Activated naive CD8-positive, alpha-beta T cell treated with anti-CD3 and anti-CD28 coated beads for 36 hours (primary cell): Measurements from ENCODE around the gene NES. TPM values are rescaled to one million over a fixed set of nuclear protein-coding genes. Genes with fewer than 3 reads are reported as not detected.

Source experiments
- DNase-seq: peaks from one replicate; pipeline ENCODE4 v3.0.0; 2021
- H3K27ac Mint-ChIP-seq: one replicate; pipeline ENCODE4 v1.8.0; 2022; ENCODE audit warnings: mild to moderate bottlenecking, moderate library complexity, mixed read lengths
- H3K27me3 Mint-ChIP-seq: one replicate; pipeline ENCODE4 v1.8.0; 2022; ENCODE audit warnings: mild to moderate bottlenecking, mixed read lengths
- H3K36me3 Mint-ChIP-seq: one replicate; pipeline ENCODE4 v1.8.0; 2021; ENCODE audit warnings: mild to moderate bottlenecking, mixed read lengths
- H3K4me1 Mint-ChIP-seq: one replicate; pipeline ENCODE4 v1.8.0; 2021; ENCODE audit warnings: mixed read lengths
- H3K4me3 Mint-ChIP-seq: one replicate; pipeline ENCODE4 v1.8.0; 2022; ENCODE audit warnings: mild to moderate bottlenecking, moderate library complexity, mixed read lengths
- H3K9me3 Mint-ChIP-seq: one replicate; pipeline ENCODE4 v1.8.0; 2022; ENCODE audit warnings: mixed read lengths
- total RNA-seq, 2 experiments: library from RNA; stranded (reverse); gene quantifications; one replicate each; pipeline ENCODE4 v1.2.3, GENCODE V29; 2021

NES gene
- total RNA-seq, 2 experiments from 2014 or later, result 0.04 TPM; not detected in 1

DNA sequence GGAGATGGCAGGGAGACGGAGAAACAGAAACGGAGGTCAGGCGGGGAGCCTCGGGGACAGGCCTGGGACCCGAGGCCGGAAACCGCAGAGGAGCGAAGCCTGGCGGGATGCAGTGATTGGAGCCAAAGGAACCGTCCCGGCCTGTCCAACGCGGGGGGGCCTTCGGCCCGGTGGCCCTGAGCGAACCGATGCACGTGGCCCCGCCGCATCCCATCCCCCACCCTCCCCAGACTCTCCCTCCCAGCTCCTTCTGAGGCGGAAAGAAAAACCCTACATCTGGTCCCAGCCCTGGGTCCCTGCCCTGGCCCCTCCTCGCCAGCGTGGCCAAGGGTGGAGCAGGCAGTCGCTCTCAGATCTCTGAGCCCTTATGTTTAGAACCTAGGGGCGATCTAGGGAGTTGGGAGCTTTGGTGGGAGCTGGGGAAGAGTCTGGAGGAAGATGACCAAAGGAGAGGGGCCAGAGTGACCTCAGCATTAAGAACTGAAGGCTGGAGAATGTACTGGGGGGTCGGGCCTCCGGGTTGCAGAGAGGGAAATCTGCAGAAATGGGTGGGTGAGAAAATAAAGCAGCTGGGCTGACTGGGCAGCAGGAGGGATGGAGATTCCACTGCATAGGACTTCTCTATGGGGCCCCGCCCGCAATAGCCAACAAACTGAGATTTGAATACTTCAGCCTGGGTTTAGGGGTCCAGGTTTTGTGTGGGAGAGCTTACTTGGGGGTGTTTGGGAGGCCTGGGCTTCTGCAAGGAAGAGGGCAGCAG lies 29.6 kb upstream of the NES start:
- peak overlapping the region; percentile 76 for H3K4me3 Mint-ChIP-seq
- no peak overlapping the region for H3K27ac Mint-ChIP-seq
- no peak for DNase-seq
- no peaks in the 10 kb centered on the region for H3K9me3 Mint-ChIP-seq
- peaks cover 28% of the 10 kb centered on the region for H3K27me3 Mint-ChIP-seq
- peaks cover 25% of the 10 kb centered on the region for H3K4me1 Mint-ChIP-seq
- no peaks in the 10 kb centered on the region for H3K36me3 Mint-ChIP-seq

GRCh38 chr1:156705918-156706656 lies 28.9 kb upstream of the NES start:
- Mint-ChIP-seq H3K36me3 (no peaks in the 10 kb centered on the region), H3K27me3 (peaks cover 29% of the 10 kb centered on the region), H3K4me1 (peaks cover 25% of the 10 kb centered on the region), H3K9me3 (no peaks in the 10 kb centered on the region), H3K4me3 (peak overlapping the region; percentile 76), H3K27ac (peak overlapping the region; percentile 54)
- DNase-seq, result peak; percentile 72

GRCh38 chr1:156705321-156705917 lies 28.2 kb upstream of the NES start, which contains the start of gene CRABP2:
Gene CRABP2, minus strand, starts transcription at chr1:156705583. Its CDS starts 137 bp downstream, at chr1:156705446.
- Mint-ChIP-seq H3K4me3 (peak within 1 kb of the TSS; percentile 76), H3K27ac (peak within 1 kb of the TSS; percentile 54), H3K36me3 (no peaks in the 10 kb centered on the region), H3K27me3 (peaks cover 32% of the 10 kb centered on the region), H3K9me3 (no peaks in the 10 kb centered on the region), H3K4me1 (peaks cover 28% of the 10 kb centered on the region)
- peak; percentile 41 for DNase-seq

DNA sequence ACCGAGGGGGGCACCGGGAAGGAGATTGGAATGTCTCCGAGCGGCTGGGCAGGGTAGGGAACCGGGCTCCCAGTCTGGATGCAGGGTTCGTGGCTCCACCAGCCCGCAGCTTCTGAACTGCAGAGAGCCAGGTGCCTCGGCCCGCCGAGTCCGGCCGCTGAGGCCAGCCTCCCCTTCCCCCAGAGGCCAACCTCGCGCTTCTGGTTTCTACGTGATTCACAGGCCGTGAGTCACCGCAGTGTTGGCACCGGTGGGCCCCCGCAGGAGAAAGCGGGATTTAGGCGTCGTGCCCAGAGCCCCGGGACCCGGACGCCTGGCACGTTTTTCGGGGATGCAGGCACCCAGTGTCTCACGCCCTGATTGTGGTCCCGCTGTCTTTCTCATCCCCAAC lies 27.7 kb upstream of the NES start:
- Mint-ChIP-seq H3K9me3 (no peaks in the 10 kb centered on the region), H3K4me1 (peaks cover 28% of the 10 kb centered on the region), H3K4me3 (peak overlapping the region; percentile 62), H3K36me3 (no peaks in the 10 kb centered on the region), H3K27ac (no peak overlapping the region), H3K27me3 (peaks cover 33% of the 10 kb centered on the region)
- DNase-seq, result peak; percentile 56

- Mint-ChIP-seq H3K9me3 (no peaks in the 10 kb centered on the region), H3K4me1 (peaks cover 28% of the 10 kb centered on the region), H3K27ac (no peak overlapping the region), H3K4me3 (peak overlapping the region; percentile 25), H3K27me3 (peaks cover 38% of the 10 kb centered on the region), H3K36me3 (no peaks in the 10 kb centered on the region)
- DNase-seq, result no peak
Measured at GRCh38 chr1:156704166-156704711, 27.0 kb upstream of the NES start.

- Mint-ChIP-seq H3K27me3 (peaks cover 42% of the 10 kb centered on the region), H3K9me3 (no peaks in the 10 kb centered on the region), H3K27ac (no peak overlapping the region), H3K4me1 (peaks cover 28% of the 10 kb centered on the region), H3K36me3 (no peaks in the 10 kb centered on the region), H3K4me3 (no peak overlapping the region)
- no peak for DNase-seq
Measured at GRCh38 chr1:156703741-156704140, 26.5 kb upstream of the NES start.

- no peaks in the 10 kb centered on the region for H3K36me3 Mint-ChIP-seq
- DNase-seq, result no peak
- H3K4me1 Mint-ChIP-seq, result peaks cover 28% of the 10 kb centered on the region
- no peak overlapping the region for H3K27ac Mint-ChIP-seq
- peaks cover 44% of the 10 kb centered on the region for H3K27me3 Mint-ChIP-seq
- H3K9me3 Mint-ChIP-seq, result no peaks in the 10 kb centered on the region
- no peak overlapping the region for H3K4me3 Mint-ChIP-seq
Measured at GRCh38 chr1:156703336-156703735, 26.1 kb upstream of the NES start.

- H3K36me3 Mint-ChIP-seq, result no peaks in the 10 kb centered on the region
- no peak overlapping the region for H3K27ac Mint-ChIP-seq
- no peaks in the 10 kb centered on the region for H3K9me3 Mint-ChIP-seq
- no peak for DNase-seq
- H3K4me1 Mint-ChIP-seq, result peaks cover 14% of the 10 kb centered on the region
- H3K27me3 Mint-ChIP-seq, result peaks cover 57% of the 10 kb centered on the region
- H3K4me3 Mint-ChIP-seq, result no peak overlapping the region
Measured at GRCh38 chr1:156700736-156701531, 23.7 kb upstream of the NES start.

- Mint-ChIP-seq H3K27ac (no peak overlapping the region), H3K4me3 (no peak overlapping the region), H3K27me3 (peaks cover 52% of the 10 kb centered on the region), H3K36me3 (no peaks in the 10 kb centered on the region), H3K4me1 (peaks cover 3% of the 10 kb centered on the region), H3K9me3 (no peaks in the 10 kb centered on the region)
- DNase-seq, result no peak
Measured at GRCh38 chr1:156698995-156699394, 21.8 kb upstream of the NES start.

DNA sequence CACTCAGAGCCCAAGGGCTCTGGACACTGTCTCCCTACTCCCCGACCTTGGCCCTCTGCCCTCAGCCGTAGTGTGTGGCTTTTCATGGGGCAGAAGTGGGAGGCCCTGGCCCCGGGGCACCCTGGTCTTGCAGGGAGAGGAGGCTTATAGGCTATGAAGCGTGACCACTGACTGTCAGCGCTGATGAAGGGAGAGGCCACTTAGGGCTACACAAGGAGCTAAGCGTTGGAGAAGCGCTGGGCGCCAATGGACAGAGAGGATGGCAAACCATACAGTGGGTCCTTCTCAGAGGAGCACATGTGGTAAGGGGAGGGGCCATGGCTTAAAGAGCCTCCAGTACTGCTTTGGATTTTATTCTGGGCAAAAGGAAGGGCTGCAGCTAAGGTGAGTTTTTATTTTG lies 20.3 kb upstream of the NES start:
- H3K27ac Mint-ChIP-seq, result no peak overlapping the region
- H3K4me3 Mint-ChIP-seq, result no peak overlapping the region
- no peaks in the 10 kb centered on the region for H3K36me3 Mint-ChIP-seq
- H3K9me3 Mint-ChIP-seq, result no peaks in the 10 kb centered on the region
- DNase-seq, result no peak
- peaks cover 14% of the 10 kb centered on the region for H3K4me1 Mint-ChIP-seq
- H3K27me3 Mint-ChIP-seq, result peaks cover 56% of the 10 kb centered on the region

- Mint-ChIP-seq H3K27me3 (peaks cover 61% of the 10 kb centered on the region), H3K36me3 (no peaks in the 10 kb centered on the region), H3K4me3 (no peak overlapping the region), H3K9me3 (no peaks in the 10 kb centered on the region), H3K27ac (no peak overlapping the region), H3K4me1 (peaks cover 21% of the 10 kb centered on the region)
- DNase-seq, result no peak
Measured at GRCh38 chr1:156696755-156697154, 19.5 kb upstream of the NES start.

- Mint-ChIP-seq H3K9me3 (no peaks in the 10 kb centered on the region), H3K27ac (no peak overlapping the region), H3K4me3 (no peak overlapping the region), H3K4me1 (peaks cover 19% of the 10 kb centered on the region), H3K27me3 (peaks cover 75% of the 10 kb centered on the region), H3K36me3 (no peaks in the 10 kb centered on the region)
- no peak for DNase-seq
Measured at GRCh38 chr1:156694690-156694962, 17.4 kb upstream of the NES start.

DNA sequence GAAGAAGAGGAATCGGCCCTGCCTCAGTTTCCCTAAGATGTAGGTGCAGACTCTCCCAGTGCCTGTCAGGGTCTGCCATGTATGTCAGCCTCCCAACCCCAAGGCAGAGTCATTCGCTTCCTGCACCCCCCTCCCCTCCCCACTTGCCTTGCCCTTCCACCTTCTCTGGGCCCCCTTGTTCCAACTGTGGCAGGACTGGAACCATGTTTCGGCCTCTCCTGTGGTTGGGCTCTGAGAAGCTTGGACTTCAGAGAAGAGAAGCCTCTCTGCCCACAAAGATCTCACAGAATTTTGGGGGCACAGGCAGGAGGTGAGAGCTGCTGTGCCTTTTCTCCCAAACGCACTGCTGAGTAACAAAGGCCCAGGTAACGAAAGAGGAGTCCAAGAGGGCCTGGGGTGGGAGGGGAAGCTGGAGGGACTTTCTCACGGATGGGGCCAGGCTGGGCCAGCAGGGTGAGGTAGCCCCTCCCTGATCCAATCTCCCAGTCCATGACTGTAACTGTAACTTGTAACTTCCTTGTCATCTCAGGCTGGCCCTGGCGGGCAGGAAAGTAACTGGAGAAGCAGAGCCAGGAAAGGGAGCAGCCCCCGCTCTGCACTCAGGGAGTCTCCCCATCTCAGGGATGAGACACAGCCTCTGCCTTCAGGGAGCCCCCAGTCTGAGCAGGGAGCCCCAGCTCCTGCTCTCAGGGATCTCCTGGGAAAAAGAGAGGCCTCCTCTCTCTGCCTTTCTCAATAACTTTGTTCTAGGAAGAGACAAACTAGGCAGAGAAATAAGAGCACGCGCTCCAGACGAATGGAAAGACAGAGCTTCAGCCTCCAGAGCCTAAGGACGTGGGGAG lies 16.9 kb upstream of the NES start:
- no peaks in the 10 kb centered on the region for H3K36me3 Mint-ChIP-seq
- no peak overlapping the region for H3K4me3 Mint-ChIP-seq
- H3K27ac Mint-ChIP-seq, result no peak overlapping the region
- H3K27me3 Mint-ChIP-seq, result peaks cover 78% of the 10 kb centered on the region
- H3K4me1 Mint-ChIP-seq, result peaks cover 25% of the 10 kb centered on the region
- no peak for DNase-seq
- no peaks in the 10 kb centered on the region for H3K9me3 Mint-ChIP-seq
